Activated CD8-positive, alpha-beta memory T cell treated with anti-CD3 and anti-CD28 coated beads for 1 hour (primary cell): ENCODE data around the gene TWIST2.

Source experiments
- DNase-seq, 2 donors: peaks; one replicate each; pipeline ENCODE4 v3.0.0-alpha.2; 2020; ENCODE audit warnings: low read depth in 1 of 2; ENCODE audit errors: extremely low read depth in 1 of 2

Gene TWIST2

GRCh38 chr2:238847841-238848690, at the start of gene TWIST2:
Gene TWIST2, plus strand, starts transcription at chr2:238848085. Its CDS starts 131 bp downstream, at chr2:238848216.
- DNase-seq, result no peak

- no peak for DNase-seq
Observed at GRCh38 chr2:238801791-238802190, 46.1 kb upstream of the TWIST2 start.

GRCh38 chr2:238802957-238803356, 44.9 kb upstream of the TWIST2 start:
- no peak for DNase-seq

GRCh38 chr2:238803996-238804870, 43.7 kb upstream of the TWIST2 start:
- DNase-seq, result no peak

- no peak for DNase-seq
Observed at GRCh38 chr2:238808761-238809160, 39.1 kb upstream of the TWIST2 start.

- DNase-seq, result no peak
Observed at GRCh38 chr2:238810321-238810720, 37.6 kb upstream of the TWIST2 start.

GRCh38 chr2:238811293-238811692, 36.6 kb upstream of the TWIST2 start:
- DNase-seq, result no peak

- no peak for DNase-seq
Observed at GRCh38 chr2:238811759-238812158, 36.1 kb upstream of the TWIST2 start.

GRCh38 chr2:238813109-238813508, 34.8 kb upstream of the TWIST2 start:
- no peak for DNase-seq

- DNase-seq, result no peak
Observed at GRCh38 chr2:238814815-238815214, 33.1 kb upstream of the TWIST2 start.

- DNase-seq, result no peak
Observed at GRCh38 chr2:238816291-238816690, 31.6 kb upstream of the TWIST2 start.

- no peak for DNase-seq
Observed at GRCh38 chr2:238817382-238817781, 30.5 kb upstream of the TWIST2 start.

GRCh38 chr2:238817891-238818290, 30.0 kb upstream of the TWIST2 start:
- DNase-seq, result no peak

- no peak for DNase-seq
Observed at GRCh38 chr2:238818561-238818960, 29.3 kb upstream of the TWIST2 start.

GRCh38 chr2:238820197-238820596, 27.7 kb upstream of the TWIST2 start:
- no peak for DNase-seq

- DNase-seq, result no peak
Observed at GRCh38 chr2:238820916-238821315, 27.0 kb upstream of the TWIST2 start.

- no peak for DNase-seq
Observed at GRCh38 chr2:238821391-238821790, 26.5 kb upstream of the TWIST2 start.

- DNase-seq, result no peak
Observed at GRCh38 chr2:238821944-238822670, 25.8 kb upstream of the TWIST2 start.

GRCh38 chr2:238822955-238823354, 24.9 kb upstream of the TWIST2 start:
- DNase-seq, result no peak

- no peak for DNase-seq
Observed at GRCh38 chr2:238831177-238831576, 16.7 kb upstream of the TWIST2 start.

- no peak for DNase-seq
Observed at GRCh38 chr2:238834982-238835381, 12.9 kb upstream of the TWIST2 start.
